ENCODE data around the gene TRIM63. TPM values are rescaled to one million over a fixed set of nuclear protein-coding genes. Genes with fewer than 3 reads are reported as not detected.

The TRIM63 gene
- total RNA-seq, 1 experiment from 2014 or later, result not detected

GRCh38 chr1:26111530-26112406, 44.3 kb upstream of the TRIM63 start, which contains the start of gene PDIK1L:
PDIK1L (plus strand) TSS chr1:26111824; CDS start chr1:26114309, 2,485 bp downstream.
- H3K27me3 Mint-ChIP-seq (ENCODE audit: insufficient read depth, unreplicated experiment), result no peaks in the 10 kb centered on the region
- H3K9me3 Mint-ChIP-seq (ENCODE audit: unreplicated experiment), result no peaks in the 10 kb centered on the region
- H3K27ac Mint-ChIP-seq (ENCODE audit: unreplicated experiment), result peak within 1 kb of the TSS; percentile 76
- Histone ChIP-seq H3K4me1 (no peaks in the 10 kb centered on the region; the same call in 1 of the 2 replicates), H3K9me3 (no peaks in the 10 kb centered on the region), H3K4me3 (ENCODE audit: low read depth, low read length) (peak within 1 kb of the TSS; percentile 97), H3K36me3 (ENCODE audit: control insufficient read depth, insufficient read depth, low read length) (no peaks in the 10 kb centered on the region), H3K27me3 (replicated peaks; ENCODE audit: control insufficient read depth, insufficient read depth, low read length) (no peaks in the 10 kb centered on the region)
- ChIA-PET POLR2A (interaction anchor here (0.6 kb wide), 1 partner anchor 178 kb away, joined by 3 read pairs; no protein-coding TSS in a partner anchor), CTCF (interaction anchor here (0.6 to 2.0 kb wide), 4 partner anchors 10 to 253 kb away, joined by 3 to 7 read pairs (median 3); no protein-coding TSS in a partner anchor)
- TF ChIP-seq CTCF (IDR thresholded peaks at IDR 0.05; ENCODE audit: insufficient read depth in 1 of 2, low read depth in 1 of 2, low read length in 1 of 2, severe bottlenecking in 1 of 2, unreplicated experiment in 1 of 2), result no peak
- peak; percentile 91 to 93 for DNase-seq
- no TSS peak for BruUV-seq (replicated peaks)
- peaks cover 4% of the 10 kb centered on the region for H3K36me3 Mint-ChIP-seq (ENCODE audit: insufficient read depth, unreplicated experiment)
- H3K4me1 Mint-ChIP-seq (ENCODE audit: low read depth, unreplicated experiment), result no peaks in the 10 kb centered on the region
- intact Hi-C loops (cut with micrococcal nuclease; ENCODE audit: unreplicated experiment), result no loop called here
- H3K4me3 Mint-ChIP-seq (ENCODE audit: unreplicated experiment), result peak within 1 kb of the TSS; percentile 90

- intact Hi-C loops (cut with micrococcal nuclease; ENCODE audit: unreplicated experiment), result no loop called here
- POLR2A ChIA-PET, result interaction anchor here (0.6 kb wide), 2 partner anchors 16 to 178 kb away, joined by 3 to 5 read pairs; no protein-coding TSS in a partner anchor
- CTCF ChIA-PET, result interaction anchor here (1.0 to 2.0 kb wide), 2 partner anchors 34 to 215 kb away, joined by 3 to 7 read pairs; no protein-coding TSS in a partner anchor
Observed at GRCh38 chr1:26110731-26111529, 43.5 kb upstream of the TRIM63 start.

More at GRCh38 chr1:26110731-26111529, 43.5 kb upstream of the TRIM63 start:
- Histone ChIP-seq H3K9me3 (no peaks in the 10 kb centered on the region), H3K36me3 (ENCODE audit: control insufficient read depth, insufficient read depth, low read length) (no peaks in the 10 kb centered on the region), H3K4me1 (no peaks in the 10 kb centered on the region; the same call in 1 of the 2 replicates), H3K4me3 (ENCODE audit: low read depth, low read length) (peak overlapping the region; percentile 97), H3K27me3 (replicated peaks; ENCODE audit: control insufficient read depth, insufficient read depth, low read length) (no peaks in the 10 kb centered on the region)
- no peaks in the 10 kb centered on the region for H3K27me3 Mint-ChIP-seq (ENCODE audit: insufficient read depth, unreplicated experiment)
- H3K4me1 Mint-ChIP-seq (ENCODE audit: low read depth, unreplicated experiment), result no peaks in the 10 kb centered on the region
- H3K36me3 Mint-ChIP-seq (ENCODE audit: insufficient read depth, unreplicated experiment), result peaks cover 4% of the 10 kb centered on the region
- peak; percentile 81 to 87 for DNase-seq
- no peak for TF ChIP-seq CTCF (IDR thresholded peaks at IDR 0.05; ENCODE audit: insufficient read depth in 1 of 2, low read depth in 1 of 2, low read length in 1 of 2, severe bottlenecking in 1 of 2, unreplicated experiment in 1 of 2)
- H3K27ac Mint-ChIP-seq (ENCODE audit: unreplicated experiment), result peak overlapping the region; percentile 70
- H3K9me3 Mint-ChIP-seq (ENCODE audit: unreplicated experiment), result no peaks in the 10 kb centered on the region
- no TSS peak for BruUV-seq (replicated peaks)
- H3K4me3 Mint-ChIP-seq (ENCODE audit: unreplicated experiment), result peak overlapping the region; percentile 90
